ENCODE data around the gene STK38L. TPM values are rescaled to one million over a fixed set of nuclear protein-coding genes. Genes with fewer than 3 reads are reported as not detected.

The STK38L gene
- total RNA-seq, 2 donors from 2014 or later: 17.5 to 28.0 TPM

- ATAC-seq (no peak), DNase-seq (no peak)
- no peak for TF ChIP-seq POLR2A (IDR thresholded peaks at IDR 0.05)
- TF ChIP-seq, protein P1, sequence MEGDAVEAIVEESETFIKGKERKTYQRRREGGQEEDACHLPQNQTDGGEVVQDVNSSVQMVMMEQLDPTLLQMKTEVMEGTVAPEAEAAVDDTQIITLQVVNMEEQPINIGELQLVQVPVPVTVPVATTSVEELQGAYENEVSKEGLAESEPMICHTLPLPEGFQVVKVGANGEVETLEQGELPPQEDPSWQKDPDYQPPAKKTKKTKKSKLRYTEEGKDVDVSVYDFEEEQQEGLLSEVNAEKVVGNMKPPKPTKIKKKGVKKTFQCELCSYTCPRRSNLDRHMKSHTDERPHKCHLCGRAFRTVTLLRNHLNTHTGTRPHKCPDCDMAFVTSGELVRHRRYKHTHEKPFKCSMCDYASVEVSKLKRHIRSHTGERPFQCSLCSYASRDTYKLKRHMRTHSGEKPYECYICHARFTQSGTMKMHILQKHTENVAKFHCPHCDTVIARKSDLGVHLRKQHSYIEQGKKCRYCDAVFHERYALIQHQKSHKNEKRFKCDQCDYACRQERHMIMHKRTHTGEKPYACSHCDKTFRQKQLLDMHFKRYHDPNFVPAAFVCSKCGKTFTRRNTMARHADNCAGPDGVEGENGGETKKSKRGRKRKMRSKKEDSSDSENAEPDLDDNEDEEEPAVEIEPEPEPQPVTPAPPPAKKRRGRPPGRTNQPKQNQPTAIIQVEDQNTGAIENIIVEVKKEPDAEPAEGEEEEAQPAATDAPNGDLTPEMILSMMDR (IDR thresholded peaks at IDR 0.05): no peak
- Histone ChIP-seq H3K36me3 (replicated peaks in 1 of 2; ENCODE audit: insufficient read depth in 1 of 2, low read depth in 2 of 2) (peaks cover 0 to 22% of the 10 kb centered on the region in 2 donors), H3K27me3 (no peaks in the 10 kb centered on the region), H3K27ac (no peak overlapping the region), H3K4me3 (no peak overlapping the region), H3K9me3 (no peaks in the 10 kb centered on the region), H3K4me1 (no peaks in the 10 kb centered on the region)
- intact Hi-C loops (cut with DNase I): no loop called here
Measured at GRCh38 chr12:27324530-27324929, 80.4 kb downstream of the STK38L start.

- H3K4me3 ChIP-seq: no peak overlapping the region
- ATAC-seq (no peak), DNase-seq (no peak)
- 44 to 70% methylated on average over 1 of the region's 1 CpG for WGBS, 2 donors
- TF ChIP-seq, protein P1 (IDR thresholded peaks at IDR 0.05): no peak
- no peak for TF ChIP-seq POLR2A (IDR thresholded peaks at IDR 0.05)
- peaks cover 0 to 3% of the 10 kb centered on the region in 2 donors for H3K27me3 ChIP-seq
- no peaks in the 10 kb centered on the region for H3K9me3 ChIP-seq
- intact Hi-C loops (cut with DNase I): no loop called here
- H3K4me1 ChIP-seq: peaks cover 35% of the 10 kb centered on the region
- H3K27ac ChIP-seq: peak overlapping the region in 1 of 4 donors; percentile 47
- H3K36me3 ChIP-seq (replicated peaks in 1 of 2; ENCODE audit: insufficient read depth in 1 of 2, low read depth in 2 of 2): peaks cover 0 to 6% of the 10 kb centered on the region in 2 donors
Measured at GRCh38 chr12:27330846-27331245, 86.8 kb downstream of the STK38L start.

DNA sequence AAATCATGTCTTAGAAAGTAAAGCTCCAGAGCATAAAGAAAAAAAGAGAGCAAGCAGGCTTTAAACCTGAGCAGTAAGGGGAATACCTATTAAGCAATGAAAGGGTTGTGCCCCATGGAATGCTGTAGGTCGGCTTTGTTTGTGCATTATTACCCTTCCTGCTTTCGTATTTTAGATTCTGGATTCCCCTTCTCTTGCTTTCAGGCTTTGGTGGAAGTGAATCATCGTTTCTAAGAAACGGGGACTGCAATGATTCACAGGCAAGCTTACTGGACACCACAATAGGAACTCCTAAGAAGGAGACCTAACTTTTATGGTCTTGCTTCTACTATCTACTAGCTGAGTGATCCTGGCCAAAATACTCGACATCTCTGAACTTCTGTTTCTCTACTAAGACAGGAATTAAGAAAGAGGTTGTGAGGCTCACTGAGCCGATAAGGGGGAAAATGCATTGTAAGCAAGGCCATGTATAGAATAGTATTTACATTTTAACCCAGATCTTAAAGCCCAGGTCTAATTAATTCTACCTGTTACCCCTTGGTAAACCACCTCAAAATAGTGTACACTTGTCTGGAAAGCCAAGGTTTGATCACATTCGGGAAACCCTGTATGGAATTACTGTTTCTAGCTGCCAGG is 87.3 kb downstream of the STK38L start:
- Histone ChIP-seq H3K27me3 (peaks cover 0 to 3% of the 10 kb centered on the region in 2 donors), H3K36me3 (replicated peaks in 1 of 2; ENCODE audit: insufficient read depth in 1 of 2, low read depth in 2 of 2) (peaks cover 0 to 6% of the 10 kb centered on the region in 2 donors), H3K27ac (peak overlapping the region in 1 of 4 donors; percentile 47), H3K9me3 (no peaks in the 10 kb centered on the region), H3K4me1 (peaks cover 35% of the 10 kb centered on the region), H3K4me3 (no peak overlapping the region)
- ATAC-seq (peak; percentile 41), DNase-seq (peak in 1 of 4 donors; percentile 18)
- TF ChIP-seq POLR2A (IDR thresholded peaks at IDR 0.05): no peak
- TF ChIP-seq, protein P1 (IDR thresholded peaks at IDR 0.05): no peak
- WGBS, 2 donors: 50 to 56% methylated on average over 7 of the region's 7 CpGs
- intact Hi-C loops (cut with DNase I): no loop called here

DNA sequence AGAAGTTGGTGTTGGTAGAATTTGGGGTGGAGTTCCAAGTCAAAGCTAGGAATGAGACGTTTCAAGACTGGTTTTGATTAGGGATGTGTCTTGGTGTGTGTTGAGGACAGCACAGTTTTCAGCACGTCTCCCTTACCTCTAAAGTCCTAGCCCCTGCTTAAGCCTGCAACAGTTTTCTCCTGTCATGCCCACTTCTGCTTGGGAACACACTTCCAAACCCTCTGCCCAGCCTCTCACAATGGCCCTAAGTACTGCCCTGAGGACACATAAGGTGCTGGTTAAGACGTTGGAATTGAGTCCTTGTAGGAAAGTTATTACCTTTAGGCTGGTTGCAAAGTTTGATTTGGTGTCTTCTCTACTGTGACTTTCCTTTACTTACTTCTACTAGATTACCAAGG is 87.8 kb downstream of the STK38L start:
- TF ChIP-seq, protein P1 (IDR thresholded peaks at IDR 0.05): no peak
- no peak for TF ChIP-seq POLR2A (IDR thresholded peaks at IDR 0.05)
- no peak for ATAC-seq
- Histone ChIP-seq H3K4me1 (peaks cover 35% of the 10 kb centered on the region), H3K9me3 (no peaks in the 10 kb centered on the region), H3K27ac (no peak overlapping the region), H3K27me3 (peaks cover 0 to 3% of the 10 kb centered on the region in 2 donors), H3K36me3 (replicated peaks in 1 of 2; ENCODE audit: insufficient read depth in 1 of 2, low read depth in 2 of 2) (peaks cover 0 to 3% of the 10 kb centered on the region in 2 donors), H3K4me3 (peak overlapping the region in 1 of 2 donors; percentile 72)
- WGBS, 2 donors: 37 to 46% methylated on average over 3 of the region's 3 CpGs
- intact Hi-C loops (cut with DNase I): no loop called here
- no peak for DNase-seq

- intact Hi-C loops (cut with DNase I): no loop called here
- no peak overlapping the region for H3K27ac ChIP-seq
- no peak for TF ChIP-seq POLR2A (IDR thresholded peaks at IDR 0.05)
- TF ChIP-seq, protein P1 (IDR thresholded peaks at IDR 0.05): no peak
- 17 to 21% methylated on average over 10 of the region's 10 CpGs for WGBS, 2 donors
- peak overlapping the region; percentile 25 to 72 for H3K4me3 ChIP-seq
- no peak for DNase-seq
- H3K27me3 ChIP-seq: peaks cover 0 to 3% of the 10 kb centered on the region in 2 donors
- peaks cover 0 to 3% of the 10 kb centered on the region in 2 donors for H3K36me3 ChIP-seq (replicated peaks in 1 of 2; ENCODE audit: insufficient read depth in 1 of 2, low read depth in 2 of 2)
- peaks cover 39% of the 10 kb centered on the region for H3K4me1 ChIP-seq
- H3K9me3 ChIP-seq: no peaks in the 10 kb centered on the region
- no peak for ATAC-seq
Measured at GRCh38 chr12:27332407-27332713, 88.3 kb downstream of the STK38L start.
